H1 (cell line): ENCODE results near the gene COL4A1.

Source experiments
- CEBPB ChIP-seq: IDR thresholded peaks from 2 replicates; pipeline ENCODE4 v1.6.1; 2012; ENCODE audit warnings: low read depth, low read length
- CHD2 ChIP-seq: IDR thresholded peaks from 2 replicates; pipeline ENCODE4 v1.6.1; 2012; ENCODE audit warnings: low read length, improper control_type of control experiment
- CTCF ChIP-seq, 3 experiments: IDR thresholded peaks; 1 replicate in 2 of 3; 2 replicates in 1 of 3; pipeline versions ENCODE4 v1.5.1 to v1.6.1; 2011; ENCODE audit warnings: low read length in 3 of 3, mild to moderate bottlenecking in 3 of 3, inconsistent platforms in 2 of 3, low read depth in 1 of 3, moderate library complexity in 1 of 3; ENCODE audit not compliant: insufficient read depth in 1 of 3; ENCODE audit errors: control extremely low read depth in 1 of 3
- EP300 ChIP-seq, 2 experiments: IDR thresholded peaks; 1 replicate in 1 of 2; 2 replicates in 1 of 2; pipeline ENCODE4 v1.6.1; 2011 to 2012; ENCODE audit warnings: low read depth in 2 of 2, low read length in 2 of 2, mild to moderate bottlenecking in 2 of 2, borderline replicate concordance in 1 of 2, inconsistent platforms in 1 of 2, moderate library complexity in 1 of 2
- EZH2 ChIP-seq: fragments of 200-600 bp; sonication (generic); IDR thresholded peaks from 2 replicates; pipeline ENCODE4 v1.7.1; 2012; ENCODE audit warnings: low read depth, mild to moderate bottlenecking, moderate library complexity, low read length, inconsistent platforms; ENCODE audit not compliant: severe bottlenecking
- SRF ChIP-seq: IDR thresholded peaks from 2 replicates; pipeline ENCODE4 v1.6.1; 2011; ENCODE audit warnings: mild to moderate bottlenecking, low read depth, low read length, moderate library complexity
- TAF1 ChIP-seq: IDR thresholded peaks from 2 replicates; pipeline ENCODE4 v1.6.1; 2011; ENCODE audit warnings: mild to moderate bottlenecking, low read depth, low read length

- TF ChIP-seq CTCF (IDR thresholded peaks at IDR 0.05; ENCODE audit: control extremely low read depth in 1 of 3, insufficient read depth in 1 of 3, low read depth in 1 of 3, low read length in 3 of 3) (no peak), EP300 (IDR thresholded peaks at IDR 0.05; ENCODE audit: borderline replicate concordance in 1 of 2, low read depth in 2 of 2, low read length in 2 of 2) (no peak), CEBPB (no peak), SRF (no peak), EZH2 (no peak), CHD2 (no peak), TAF1 (no peak)
These were observed 19.8 kb downstream of the COL4A1 start for GRCh38 chr13:110286833-110287819.
